ENCODE measurements around the gene PPFIA2.

PPFIA2 gene

DNA sequence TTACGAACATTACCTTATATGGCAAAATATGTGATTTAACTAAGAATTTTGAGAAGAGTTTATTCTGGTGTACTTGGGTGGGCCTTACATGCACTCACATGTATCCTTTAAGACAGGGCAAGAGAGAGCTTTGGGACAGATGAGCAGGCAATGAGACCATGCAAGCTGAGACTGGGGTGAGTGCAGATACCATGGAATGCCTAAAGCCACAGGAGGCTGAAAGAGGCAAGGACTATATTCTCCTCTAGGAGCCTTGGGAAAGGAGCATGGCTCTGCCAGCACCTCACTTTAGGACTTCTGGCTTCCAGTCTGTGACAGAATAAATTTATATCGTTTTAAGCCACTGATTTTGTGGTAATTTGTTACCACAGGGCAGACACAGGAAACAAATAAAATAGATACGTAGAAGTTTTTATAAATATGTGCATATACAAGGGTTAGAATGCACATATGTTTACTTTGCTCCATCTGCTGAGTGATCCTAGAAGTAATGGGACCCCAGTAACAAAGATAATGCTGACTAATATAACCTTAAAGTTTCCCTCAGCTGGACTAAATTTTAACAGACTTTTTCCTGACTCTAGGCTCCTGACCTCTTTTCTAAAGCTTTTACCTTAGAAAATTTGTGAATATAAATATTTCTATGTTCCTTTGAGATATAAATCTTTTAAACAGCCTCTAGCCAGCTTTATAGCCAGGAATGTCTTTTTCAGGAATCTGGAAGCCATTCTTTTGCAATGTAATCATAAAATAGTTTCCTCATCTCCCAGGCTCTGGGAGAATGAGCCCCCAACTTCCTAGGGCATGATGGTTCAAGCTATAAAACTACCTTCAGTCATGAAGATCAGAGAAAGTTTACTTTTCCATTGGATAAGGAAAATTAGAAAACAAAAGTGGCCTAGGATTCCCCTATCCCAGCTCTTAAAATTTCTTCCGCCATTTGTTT, 216.8 kb downstream of the PPFIA2 start:
- no peak for DNase-seq

DNA sequence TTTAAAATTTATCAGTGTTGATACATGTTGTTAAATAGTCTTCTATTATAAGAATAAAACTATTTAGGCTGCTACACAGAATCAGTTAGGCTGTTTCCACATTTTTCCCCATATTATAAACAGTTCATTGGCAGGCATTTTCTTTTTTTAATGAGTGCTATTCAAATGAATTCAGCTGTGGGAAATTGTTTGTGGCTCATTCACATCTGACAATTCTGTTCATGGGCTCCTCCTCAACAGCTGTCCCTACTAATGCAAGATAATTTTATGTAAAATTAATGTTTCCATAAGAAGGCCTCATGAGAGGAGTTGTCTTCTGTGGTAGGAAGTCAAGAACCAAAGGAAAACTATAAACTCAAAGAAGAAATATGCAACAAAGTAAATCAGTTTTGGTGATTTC, 218.0 kb downstream of the PPFIA2 start:
- DNase-seq = no peak

DNA sequence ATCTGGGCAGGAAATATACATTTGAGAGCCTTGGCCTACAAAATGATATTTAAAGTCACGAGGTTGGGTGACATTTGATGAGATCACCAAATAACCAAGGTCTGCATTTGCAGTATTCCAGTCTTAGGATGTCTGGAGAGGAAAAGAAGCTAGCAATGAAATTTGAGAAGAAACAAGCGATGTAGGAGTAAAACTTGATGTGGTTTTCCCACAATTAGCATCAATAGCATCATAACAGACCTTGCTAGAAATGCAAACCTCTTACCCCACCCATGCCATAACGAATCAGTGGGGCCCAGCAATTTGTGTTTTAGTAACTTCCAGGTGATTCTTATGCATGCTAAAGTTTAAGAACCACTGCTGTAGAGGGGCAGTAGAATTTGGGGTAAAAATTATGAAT, 219.9 kb downstream of the PPFIA2 start:
- DNase-seq = no peak

DNA sequence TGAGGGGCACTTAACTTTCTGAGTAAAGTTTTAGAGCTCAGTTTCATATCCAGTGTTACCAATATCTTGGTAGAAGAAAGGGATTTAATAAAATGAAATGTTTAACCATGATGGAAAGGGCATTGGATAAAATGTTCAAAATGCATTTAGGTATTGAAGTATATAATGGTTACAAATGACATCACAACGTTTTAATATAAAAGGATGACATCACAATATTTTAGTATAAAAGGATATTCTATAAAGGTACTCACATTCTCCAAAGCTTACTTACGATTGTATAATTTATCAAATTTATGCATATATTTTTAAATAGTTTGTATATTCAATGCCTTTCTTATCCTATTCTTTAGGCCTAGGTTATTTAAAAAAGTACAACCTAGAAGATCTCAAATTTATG, 226.1 kb downstream of the PPFIA2 start:
- no peak for DNase-seq

DNA sequence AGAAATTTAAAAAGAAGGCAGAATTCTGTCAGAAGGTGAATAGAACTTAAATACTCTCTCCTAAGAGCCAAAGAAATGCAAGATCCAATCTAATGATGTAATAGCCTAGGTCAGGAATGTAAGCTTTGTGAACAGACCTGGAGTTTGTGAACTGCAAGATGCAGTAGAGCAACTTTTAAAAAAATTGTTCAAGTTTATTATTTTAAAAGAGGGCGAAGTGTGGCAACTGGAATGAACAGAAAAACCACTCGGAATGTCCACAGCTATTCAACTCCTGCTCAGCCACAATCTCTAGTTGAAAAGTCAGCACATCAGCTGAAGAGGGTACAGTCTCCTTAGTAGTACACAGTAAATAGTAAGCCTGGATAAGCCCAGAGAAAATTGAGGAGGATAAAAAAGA, 228.8 kb downstream of the PPFIA2 start:
- no peak for DNase-seq

DNA sequence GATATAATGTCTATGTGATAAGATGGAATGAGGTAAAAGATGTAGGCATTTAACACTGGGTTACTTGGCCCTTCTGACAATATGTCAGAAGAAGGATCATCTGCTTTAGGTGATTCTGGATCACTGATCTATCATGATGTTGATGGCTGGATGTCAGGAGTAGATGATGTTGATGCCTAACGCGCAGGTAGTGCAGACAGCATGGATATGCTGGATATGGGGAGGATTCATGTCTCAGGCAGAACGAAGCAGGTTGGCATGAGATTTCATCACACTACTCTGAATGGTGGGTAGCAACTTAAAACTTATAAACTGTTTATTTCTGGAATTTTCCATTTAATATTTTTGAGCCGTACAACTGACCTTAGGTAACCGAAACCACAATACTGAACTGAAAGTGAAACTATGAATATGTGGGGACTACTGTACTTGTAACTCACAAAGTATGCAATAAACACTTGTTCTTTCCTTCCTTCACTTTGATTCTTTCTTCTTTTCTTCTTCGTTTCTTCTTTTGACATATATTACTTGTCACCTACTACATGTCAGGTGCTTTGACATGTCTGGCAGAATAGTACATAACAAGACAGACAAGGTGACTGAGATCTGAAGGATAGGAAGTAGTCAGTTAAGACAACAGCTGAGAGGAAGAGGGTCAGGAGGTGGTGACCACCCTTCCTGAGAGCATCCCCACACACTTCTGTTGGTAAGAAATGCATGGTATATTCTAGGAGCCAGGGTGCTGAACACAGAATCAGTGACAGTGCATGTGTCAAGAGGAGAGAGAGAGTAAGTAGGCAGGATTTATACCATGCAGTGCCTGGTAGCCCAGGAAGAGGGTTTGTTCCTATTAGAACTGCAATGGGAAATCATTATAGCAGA, 238.8 kb downstream of the PPFIA2 start:
- peak; percentile 0 for DNase-seq

- no peak for DNase-seq
These were observed 240.5 kb downstream of the PPFIA2 start for GRCh38 chr12:81518638-81519037.

GRCh38 chr12:81517296-81517695, 241.9 kb downstream of the PPFIA2 start:
- no peak for DNase-seq

- DNase-seq = no peak
These were observed 256.0 kb downstream of the PPFIA2 start for GRCh38 chr12:81502912-81503695.

GRCh38 chr12:81500788-81501187, 258.4 kb downstream of the PPFIA2 start:
- no peak for DNase-seq

GRCh38 chr12:81499809-81500208, 259.3 kb downstream of the PPFIA2 start:
- DNase-seq = no peak

DNA sequence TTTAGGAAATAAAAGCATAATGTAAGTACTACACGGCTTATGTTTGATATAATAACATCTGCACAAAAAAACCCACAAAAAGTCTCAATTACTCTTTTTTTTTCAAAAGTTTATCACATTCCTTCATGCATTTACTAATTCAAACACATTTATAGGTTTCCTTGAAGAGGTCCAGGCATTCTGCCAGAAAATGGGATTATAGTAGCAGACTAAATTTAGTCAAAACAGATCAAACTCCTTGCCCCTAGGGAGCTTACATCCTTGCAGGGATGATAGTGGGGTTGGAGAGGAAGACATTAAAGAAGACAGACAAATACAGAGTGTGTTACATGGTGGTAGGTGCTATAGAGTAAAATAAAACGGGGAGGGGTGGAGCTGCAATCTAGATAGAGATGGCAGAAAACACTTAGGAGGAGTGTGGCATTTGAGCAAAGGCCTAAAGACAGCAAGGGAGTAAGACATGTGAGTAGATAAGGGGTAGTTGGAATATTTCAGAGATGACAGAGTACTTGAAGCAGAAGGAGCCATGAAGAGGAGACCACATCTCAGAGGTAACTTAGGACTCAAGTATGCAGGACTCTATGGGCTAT, 266.9 kb downstream of the PPFIA2 start:
- DNase-seq = no peak

DNA sequence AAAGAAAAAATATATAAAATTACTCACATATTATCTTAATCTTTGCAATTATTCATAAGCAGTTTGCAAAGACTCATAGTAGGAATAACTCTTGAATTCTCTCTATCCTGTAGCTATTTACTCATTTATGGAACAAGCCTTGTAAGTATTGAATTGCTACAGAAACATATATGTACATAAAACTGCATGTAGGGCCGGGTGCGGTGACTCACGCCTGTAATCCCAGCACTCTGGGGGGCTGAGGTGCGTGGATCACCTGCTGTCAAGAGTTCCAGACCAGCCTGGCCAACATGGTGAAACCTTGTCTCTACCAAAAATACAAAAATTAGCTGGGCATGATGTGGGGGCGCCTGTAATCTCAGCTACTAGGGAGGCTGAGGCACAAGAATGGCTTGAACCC, 286.2 kb downstream of the PPFIA2 start:
- DNase-seq = no peak

GRCh38 chr12:81470923-81471322, 288.2 kb downstream of the PPFIA2 start:
- DNase-seq = no peak

- no peak for DNase-seq
These were observed 290.9 kb downstream of the PPFIA2 start for GRCh38 chr12:81468206-81468605.

- DNase-seq = no peak
These were observed 293.3 kb downstream of the PPFIA2 start for GRCh38 chr12:81465876-81466275.

GRCh38 chr12:81465191-81465590, 294.0 kb downstream of the PPFIA2 start:
- no peak for DNase-seq

DNA sequence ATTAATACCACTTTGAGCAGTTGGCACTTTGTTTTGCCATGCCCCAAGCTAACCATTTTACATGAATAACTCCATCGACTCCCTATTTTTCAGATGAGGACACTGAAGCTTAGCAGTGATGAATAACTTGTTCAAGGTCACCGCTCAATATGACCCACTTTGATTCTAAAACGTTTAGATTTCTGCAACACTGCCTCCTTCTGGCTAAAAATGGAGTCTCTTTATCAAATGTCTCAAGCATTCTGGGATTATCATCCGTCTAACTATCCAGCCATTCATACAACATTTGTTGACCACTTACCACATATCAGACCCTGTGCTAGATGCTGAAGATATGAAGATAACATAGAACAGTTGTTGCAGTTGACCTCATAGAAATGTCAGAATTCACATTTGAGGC, 298.0 kb downstream of the PPFIA2 start:
- no peak for DNase-seq

GRCh38 chr12:81450920-81451739, 308.0 kb downstream of the PPFIA2 start:
- DNase-seq = no peak

- DNase-seq = no peak
These were observed 317.5 kb downstream of the PPFIA2 start for GRCh38 chr12:81441629-81442028.

DNA sequence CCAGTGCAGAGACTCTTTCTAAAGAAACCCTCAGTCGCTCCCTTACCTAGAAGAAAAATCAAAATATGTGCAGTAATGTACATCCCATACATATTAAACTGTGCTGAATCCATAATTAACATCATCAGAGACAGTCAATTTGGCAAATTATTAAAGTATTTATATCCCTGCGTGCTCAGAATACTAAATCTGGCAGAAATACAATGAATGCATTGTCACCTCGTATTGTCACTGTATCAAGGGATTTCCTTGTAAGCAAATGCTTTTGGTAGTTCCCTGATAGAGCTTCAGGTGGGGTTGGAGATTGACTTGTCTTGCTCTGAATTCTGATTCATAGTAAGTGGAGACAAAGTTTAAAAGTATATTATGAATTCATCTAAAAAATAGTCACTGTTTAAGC, 319.1 kb downstream of the PPFIA2 start:
- DNase-seq = no peak

DNA sequence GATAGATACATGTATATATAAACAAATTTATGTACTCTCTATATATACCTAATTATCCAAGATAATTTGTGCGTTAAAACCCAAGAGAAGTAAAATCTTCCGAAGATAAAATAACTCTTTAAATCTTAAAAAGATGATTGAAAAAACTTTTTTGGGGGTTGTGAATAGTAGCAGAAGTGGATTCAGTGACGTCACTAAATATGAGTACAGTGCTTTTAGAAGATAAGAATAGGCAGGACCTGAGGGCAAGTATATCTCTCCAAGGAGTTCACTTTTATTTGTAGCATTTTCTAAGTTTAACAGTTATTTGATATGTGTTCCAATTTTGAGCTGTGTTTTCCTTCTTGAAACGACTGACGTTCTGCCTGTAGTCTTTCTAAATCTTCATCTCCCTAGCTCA, 319.8 kb downstream of the PPFIA2 start:
- no peak for DNase-seq

Data from CD4-positive, alpha-beta T cell treated with Interleukin-21 for 1 hour (primary cell).